Peyer's patch (tissue), 4 donors: ENCODE measurements around the gene ATF5.

Experiments used
- CTCF ChIP-seq, 6 experiments: fragments of 450-650 bp in 4 of 6; fragments of 200-600 bp in 2 of 6; sonication (generic) in 1 of 6; IDR thresholded peaks; one replicate each; pipeline ENCODE4 v1.5.1; 2017 to 2019; ENCODE audit warnings: antibody characterized with exemption in 6 of 6, mild to moderate bottlenecking in 3 of 6, moderate library complexity in 1 of 6
- POLR2A ChIP-seq, 2 donors: fragments of 450-650 bp; IDR thresholded peaks; one replicate each; pipeline ENCODE4 v1.5.1; 2017; ENCODE audit warnings: antibody characterized with exemption in 2 of 2, mild to moderate bottlenecking in 2 of 2, moderate library complexity in 2 of 2

DNA sequence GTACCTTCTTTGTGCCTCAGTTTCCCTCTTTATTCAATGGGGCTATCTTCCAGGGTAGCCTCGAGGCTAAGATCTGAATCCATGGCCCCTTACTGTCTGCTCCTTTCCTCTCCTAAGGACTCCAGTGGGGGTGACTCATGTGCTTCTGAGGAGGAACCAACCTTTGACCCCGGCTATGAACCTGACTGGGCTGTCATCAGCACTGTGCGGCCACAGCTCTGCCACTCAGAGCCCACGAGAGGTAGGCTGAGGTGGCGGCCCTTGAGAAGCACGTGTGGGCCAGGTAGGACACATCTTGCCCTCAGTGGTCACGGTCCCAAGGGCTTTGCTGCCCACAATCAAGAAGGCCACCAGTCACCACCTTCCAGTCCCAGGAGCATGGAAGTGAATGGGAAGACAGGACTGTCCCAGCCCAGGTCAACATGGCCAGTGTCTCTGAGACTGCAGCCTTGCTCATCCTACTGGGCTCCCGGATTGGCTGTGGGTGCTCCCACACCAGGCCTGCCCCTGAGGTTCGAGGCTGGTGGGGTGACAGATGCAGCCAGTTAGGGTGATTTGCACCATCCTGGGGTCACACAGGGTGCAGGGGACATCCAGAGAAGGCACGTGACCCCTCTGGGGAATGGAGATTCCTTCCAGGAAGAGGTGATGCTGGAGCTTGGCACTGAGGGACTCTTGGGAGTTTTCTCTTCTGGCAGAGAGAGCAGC lies 48.7 kb upstream of the ATF5 start:
- TF ChIP-seq CTCF (IDR thresholded peaks at IDR 0.05) (no peak), POLR2A (IDR thresholded peaks at IDR 0.05) (no peak)
